ENCODE results near the gene NEK1. TPM values are rescaled to one million over a fixed set of nuclear protein-coding genes. Genes with fewer than 3 reads are reported as not detected.

NEK1 gene
- total and polyA plus RNA-seq, 2 of the 4 experiments (the other 2 are of a cell fraction): 3.3 to 3.9 TPM

DNA sequence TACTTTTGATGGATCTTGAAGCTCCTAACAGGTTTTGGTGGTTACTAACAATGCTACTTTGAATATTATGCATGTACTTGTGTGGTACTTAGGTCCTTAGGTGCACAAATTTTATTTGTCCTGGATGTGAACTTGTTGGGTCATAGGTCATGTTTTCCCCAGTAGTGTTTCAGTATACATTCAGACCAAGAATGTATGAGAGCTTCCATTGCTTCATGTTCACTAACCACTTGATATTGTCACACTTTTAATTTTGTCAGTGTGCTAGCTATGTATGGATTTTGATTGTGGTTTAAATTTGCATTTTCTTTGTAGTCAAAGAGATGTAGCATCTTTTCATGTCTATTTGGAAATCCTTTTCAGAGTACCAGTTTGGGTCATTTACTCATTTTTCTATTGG is 40.2 kb upstream of the NEK1 start:
- no peak for TF ChIP-seq BHLHE40 (IDR thresholded peaks at IDR 0.05; ENCODE audit: low read depth, low read length)
- TF ChIP-seq, protein P1, sequence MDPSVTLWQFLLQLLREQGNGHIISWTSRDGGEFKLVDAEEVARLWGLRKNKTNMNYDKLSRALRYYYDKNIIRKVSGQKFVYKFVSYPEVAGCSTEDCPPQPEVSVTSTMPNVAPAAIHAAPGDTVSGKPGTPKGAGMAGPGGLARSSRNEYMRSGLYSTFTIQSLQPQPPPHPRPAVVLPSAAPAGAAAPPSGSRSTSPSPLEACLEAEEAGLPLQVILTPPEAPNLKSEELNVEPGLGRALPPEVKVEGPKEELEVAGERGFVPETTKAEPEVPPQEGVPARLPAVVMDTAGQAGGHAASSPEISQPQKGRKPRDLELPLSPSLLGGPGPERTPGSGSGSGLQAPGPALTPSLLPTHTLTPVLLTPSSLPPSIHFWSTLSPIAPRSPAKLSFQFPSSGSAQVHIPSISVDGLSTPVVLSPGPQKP (IDR thresholded peaks at IDR 0.05; ENCODE audit: borderline replicate concordance, low read depth, low read length): no peak
- TF ChIP-seq RAD21 (IDR thresholded peaks at IDR 0.05; ENCODE audit: low read length): no peak
- TF ChIP-seq, protein P2, sequence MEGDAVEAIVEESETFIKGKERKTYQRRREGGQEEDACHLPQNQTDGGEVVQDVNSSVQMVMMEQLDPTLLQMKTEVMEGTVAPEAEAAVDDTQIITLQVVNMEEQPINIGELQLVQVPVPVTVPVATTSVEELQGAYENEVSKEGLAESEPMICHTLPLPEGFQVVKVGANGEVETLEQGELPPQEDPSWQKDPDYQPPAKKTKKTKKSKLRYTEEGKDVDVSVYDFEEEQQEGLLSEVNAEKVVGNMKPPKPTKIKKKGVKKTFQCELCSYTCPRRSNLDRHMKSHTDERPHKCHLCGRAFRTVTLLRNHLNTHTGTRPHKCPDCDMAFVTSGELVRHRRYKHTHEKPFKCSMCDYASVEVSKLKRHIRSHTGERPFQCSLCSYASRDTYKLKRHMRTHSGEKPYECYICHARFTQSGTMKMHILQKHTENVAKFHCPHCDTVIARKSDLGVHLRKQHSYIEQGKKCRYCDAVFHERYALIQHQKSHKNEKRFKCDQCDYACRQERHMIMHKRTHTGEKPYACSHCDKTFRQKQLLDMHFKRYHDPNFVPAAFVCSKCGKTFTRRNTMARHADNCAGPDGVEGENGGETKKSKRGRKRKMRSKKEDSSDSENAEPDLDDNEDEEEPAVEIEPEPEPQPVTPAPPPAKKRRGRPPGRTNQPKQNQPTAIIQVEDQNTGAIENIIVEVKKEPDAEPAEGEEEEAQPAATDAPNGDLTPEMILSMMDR (conservative IDR thresholded peaks at IDR 0.05; ENCODE audit: low read depth, low read length): no peak
- no peak for TF ChIP-seq POLR2A (IDR thresholded peaks at IDR 0.05; ENCODE audit: low read depth, low read length)
- no peak for TF ChIP-seq CEBPB (IDR thresholded peaks at IDR 0.05; ENCODE audit: low read depth, low read length)
- no peak for TF ChIP-seq CHD1 (IDR thresholded peaks at IDR 0.05; ENCODE audit: low read depth, low read length)
- TF ChIP-seq MAFK (IDR thresholded peaks at IDR 0.05; ENCODE audit: low read depth, low read length): no peak
- no peak for TF ChIP-seq NFE2L2 (IDR thresholded peaks at IDR 0.05; ENCODE audit: low read depth, low read length)
- TF ChIP-seq MXI1 (IDR thresholded peaks at IDR 0.05; ENCODE audit: borderline replicate concordance, low read depth, low read length): no peak
- no peak for TF ChIP-seq RFX5 (IDR thresholded peaks at IDR 0.05; ENCODE audit: low read depth, low read length)
- no peak for TF ChIP-seq MAZ (IDR thresholded peaks at IDR 0.05; ENCODE audit: borderline replicate concordance, low read depth, low read length)
- no peak for TF ChIP-seq SMC3 (IDR thresholded peaks at IDR 0.05; ENCODE audit: low read depth, low read length)
- no peak for TF ChIP-seq RCOR1 (IDR thresholded peaks at IDR 0.05; ENCODE audit: insufficient replicate concordance, low read length)
- TF ChIP-seq, protein P3, sequence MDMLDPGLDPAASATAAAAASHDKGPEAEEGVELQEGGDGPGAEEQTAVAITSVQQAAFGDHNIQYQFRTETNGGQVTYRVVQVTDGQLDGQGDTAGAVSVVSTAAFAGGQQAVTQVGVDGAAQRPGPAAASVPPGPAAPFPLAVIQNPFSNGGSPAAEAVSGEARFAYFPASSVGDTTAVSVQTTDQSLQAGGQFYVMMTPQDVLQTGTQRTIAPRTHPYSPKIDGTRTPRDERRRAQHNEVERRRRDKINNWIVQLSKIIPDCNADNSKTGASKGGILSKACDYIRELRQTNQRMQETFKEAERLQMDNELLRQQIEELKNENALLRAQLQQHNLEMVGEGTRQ (IDR thresholded peaks at IDR 0.05; ENCODE audit: low read depth, low read length): no peak
- TF ChIP-seq FOS (IDR thresholded peaks at IDR 0.05; ENCODE audit: low read depth, low read length): no peak
- intact Hi-C loops (cut with micrococcal nuclease): no loop called here
- no peak for DNase-seq
- no peak overlapping the region for H3K18ac ChIP-seq (ENCODE audit: low read depth, low read length)
- no peak overlapping the region for H2AFZ ChIP-seq (replicated peaks; ENCODE audit: low read length, poor library complexity)
- no peak overlapping the region for H3K4ac ChIP-seq (ENCODE audit: low read depth, low read length)
- H2AK9ac ChIP-seq (replicated peaks; ENCODE audit: low read depth, low read length, poor library complexity): no peak overlapping the region
- H3K27ac ChIP-seq (ENCODE audit: insufficient read depth, low read length): no peak overlapping the region
- H4K5ac ChIP-seq (ENCODE audit: low read depth, low read length): no peak overlapping the region
- H2BK15ac ChIP-seq (ENCODE audit: low read depth, low read length): no peak overlapping the region
- H3K4me3 ChIP-seq (ENCODE audit: insufficient read depth, low read depth, low read length): no peak overlapping the region
- ChIA-PET POLR2A (ENCODE audit: unreplicated experiment) (no interaction called here), CTCF (no interaction called here)
- H3K27me3 ChIP-seq (ENCODE audit: control insufficient read depth, insufficient read depth, low read length): no peaks in the 10 kb centered on the region
- H3K4me2 ChIP-seq (ENCODE audit: low read depth, low read length): no peak overlapping the region
- no peak overlapping the region for H3K56ac ChIP-seq (ENCODE audit: extremely low read depth, insufficient read depth, low read length)
- H4K91ac ChIP-seq (ENCODE audit: insufficient read depth, low read depth, low read length): no peak overlapping the region
- H3K23ac ChIP-seq (ENCODE audit: low read depth, low read length): no peak overlapping the region
- no peak overlapping the region for H2BK20ac ChIP-seq (ENCODE audit: low read depth, low read length)
- H2BK120ac ChIP-seq (ENCODE audit: low read depth, low read length): no peak overlapping the region
- in situ Hi-C loops (cut with MboI; ENCODE audit: low sequenced_read_pairs): no loop called here
- H3K9me3 ChIP-seq (ENCODE audit: control insufficient read depth, insufficient read depth, low read length): no peaks in the 10 kb centered on the region
- no TSS peak for BruUV-seq (replicated peaks)
- no peak overlapping the region for H3K14ac ChIP-seq (replicated peaks; ENCODE audit: low read depth, low read length)
- no peak overlapping the region for H3K9ac ChIP-seq (ENCODE audit: low read depth, low read length)
- peaks cover 2% of the 10 kb centered on the region; the same call in 1 of the 2 replicates for H3K4me1 ChIP-seq (ENCODE audit: control insufficient read depth, insufficient read depth, low read length)
- no peaks in the 10 kb centered on the region for H3K36me3 ChIP-seq (ENCODE audit: control insufficient read depth, insufficient read depth, low read length)
- H3K9me1 ChIP-seq (ENCODE audit: insufficient read depth, low read length): peaks cover 4% of the 10 kb centered on the region; the same call in 1 of the 2 replicates
- H2BK5ac ChIP-seq (ENCODE audit: low read depth, low read length, poor library complexity, severe bottlenecking): no peak overlapping the region
- no peak overlapping the region for H4K8ac ChIP-seq (ENCODE audit: low read depth in 2 of 2, low read length in 2 of 2)
- no peak for ATAC-seq (ENCODE audit: low read depth)
- H4K20me1 ChIP-seq (ENCODE audit: insufficient read depth, low read length): no peaks in the 10 kb centered on the region
- H3K79me1 ChIP-seq (ENCODE audit: low read depth in 1 of 2, low read length in 2 of 2): peaks cover 7 to 8% of the 10 kb centered on the region in 2 experiments; a peak in 2 of 4 replicates
- dilution Hi-C loops (cut with HindIII; ENCODE audit: low sequenced_read_pairs, unreplicated experiment): no loop called here
- no peak overlapping the region for H2AK5ac ChIP-seq (ENCODE audit: low read depth, low read length)

Data from IMR-90 (cell line).